ENCODE data around the gene ROM1. TPM values are rescaled to one million over a fixed set of nuclear protein-coding genes. Genes with fewer than 3 reads are reported as not detected.
"Not testable (repeated sequence)": the region's sequence is repeated elsewhere in the genome, so short reads cannot be mapped to it uniquely, and the experiment has no call there.

ROM1 gene
- polyA plus RNA-seq, 6 donors from 2014 or later = 0.55 to 1.6 (median 0.66) TPM; not detected in 1

DNA sequence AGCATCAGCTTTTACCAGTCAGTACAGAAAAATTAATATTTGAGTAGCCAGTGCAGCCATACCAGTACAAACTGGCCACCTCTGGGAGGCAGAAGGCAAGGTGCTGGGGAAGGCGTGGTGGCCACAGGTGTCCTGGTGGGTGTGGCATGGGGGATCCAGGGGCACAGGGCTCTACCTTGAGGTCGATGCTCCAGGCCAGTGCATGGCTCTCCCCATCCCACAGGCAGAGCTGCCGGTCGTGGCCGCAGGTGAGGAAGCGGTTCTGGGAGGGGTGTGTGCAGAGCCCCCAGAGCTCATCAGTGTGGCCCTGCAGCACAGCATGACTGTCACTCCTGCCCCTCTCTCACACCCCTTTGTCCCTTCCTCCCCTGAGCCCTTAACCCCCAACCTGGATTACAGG lies 7.6 kb upstream of the ROM1 start:
- Mint-ChIP-seq H3K36me3 (peaks cover 5 to 7% of the 10 kb centered on the region in 2 donors), H3K4me3 (peak overlapping the region in 2 of 8 donors; percentile 15 to 24), H3K27me3 (no peaks in the 10 kb centered on the region), H3K27ac (no peak overlapping the region), H3K9me3 (no peaks in the 10 kb centered on the region), H3K4me1 (peaks cover 31 to 50% (median 41%) of the 10 kb centered on the region in 3 donors)
- ATAC-seq (ENCODE audit: low read depth in 2 of 2) (no peak), DNase-seq (no peak)

DNA sequence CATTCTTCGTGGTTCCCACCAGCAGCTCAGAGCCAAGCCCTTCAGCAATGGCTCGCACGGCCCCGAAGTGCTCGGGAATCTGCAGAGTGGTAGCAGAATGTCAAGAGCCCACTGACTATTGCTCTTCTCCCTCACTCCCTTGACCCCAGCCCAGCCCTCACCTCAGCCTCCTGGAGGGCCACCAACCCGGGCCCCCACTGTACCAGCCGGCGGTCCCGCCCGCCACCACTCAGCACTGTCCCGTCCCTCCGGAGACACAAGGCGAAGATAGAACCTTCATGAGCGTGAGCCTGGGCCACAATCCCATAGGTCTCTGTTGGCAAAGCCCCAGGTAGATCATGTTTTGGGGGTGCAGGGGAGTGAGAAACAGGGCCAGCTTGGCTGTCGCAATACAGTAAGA lies 7.2 kb upstream of the ROM1 start:
- no peak for DNase-seq
- H3K27ac Mint-ChIP-seq = peak overlapping the region in 1 of 6 donors; percentile 18
- no peak for ATAC-seq (ENCODE audit: low read depth in 2 of 2)
- no peak overlapping the region for H3K4me3 Mint-ChIP-seq
- H3K9me3 Mint-ChIP-seq = no peaks in the 10 kb centered on the region
- no peaks in the 10 kb centered on the region for H3K27me3 Mint-ChIP-seq
- H3K36me3 Mint-ChIP-seq = peaks cover 5 to 7% of the 10 kb centered on the region in 2 donors
- peaks cover 28 to 51% (median 40%) of the 10 kb centered on the region in 3 donors for H3K4me1 Mint-ChIP-seq

DNA sequence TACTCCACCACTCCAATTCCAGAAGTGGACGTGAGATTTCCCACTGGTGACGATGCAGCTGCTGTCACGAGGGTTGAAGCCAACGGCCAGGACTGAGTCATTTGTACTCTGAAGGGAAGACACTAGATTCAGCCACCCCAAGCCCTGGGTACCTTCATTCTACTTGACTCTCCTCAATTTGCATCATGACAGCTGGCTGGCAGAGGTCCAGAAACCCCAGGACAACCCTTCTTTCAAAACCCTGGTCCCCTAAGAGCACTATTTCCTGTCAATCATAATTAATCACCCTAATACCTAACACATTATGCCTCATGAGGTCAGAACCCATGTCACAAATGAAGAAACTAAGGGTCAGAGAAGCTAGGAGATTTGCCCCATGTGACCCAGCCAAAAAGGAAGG lies 5.3 kb upstream of the ROM1 start:
- peaks cover 34 to 56% (median 46%) of the 10 kb centered on the region in 3 donors for H3K4me1 Mint-ChIP-seq
- H3K27ac Mint-ChIP-seq = peak overlapping the region in 3 of 6 donors; percentile 24 to 64 (median 31)
- H3K36me3 Mint-ChIP-seq = peaks cover 5 to 7% of the 10 kb centered on the region in 2 donors
- DNase-seq (no peak), ATAC-seq (ENCODE audit: low read depth in 2 of 2) (no peak)
- no peaks in the 10 kb centered on the region for H3K27me3 Mint-ChIP-seq
- H3K9me3 Mint-ChIP-seq = peaks cover 0 to 2% (median 0%) of the 10 kb centered on the region in 7 donors
- H3K4me3 Mint-ChIP-seq = peak overlapping the region in 2 of 8 donors; percentile 34 to 50

DNA sequence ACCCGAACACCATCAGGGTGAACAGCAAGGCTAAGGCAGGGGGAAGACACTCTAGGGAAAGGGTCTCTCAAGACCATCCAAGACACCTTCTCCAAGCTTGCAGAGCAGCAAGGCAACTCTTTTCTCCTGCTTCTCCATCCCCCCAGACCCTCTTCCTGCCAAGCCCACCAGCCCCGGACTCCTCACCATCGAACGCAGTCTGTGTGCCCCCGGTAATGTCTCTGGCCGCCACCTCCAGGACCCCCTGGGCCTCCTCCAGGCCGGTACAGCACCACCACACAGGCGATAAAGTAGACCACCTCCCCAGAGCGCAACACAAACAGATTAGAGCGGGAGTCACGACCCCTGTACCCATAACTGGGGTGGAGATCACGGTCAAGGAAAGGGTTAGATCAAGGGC lies 4.3 kb upstream of the ROM1 start:
- DNase-seq = no peak
- Mint-ChIP-seq H3K36me3 (peaks cover 5 to 7% of the 10 kb centered on the region in 2 donors), H3K27ac (peak overlapping the region in 1 of 6 donors; percentile 24), H3K4me3 (peak overlapping the region in 3 of 8 donors; percentile 59 to 100 (median 84)), H3K9me3 (peaks cover 0 to 2% (median 0%) of the 10 kb centered on the region in 7 donors), H3K27me3 (no peaks in the 10 kb centered on the region), H3K4me1 (peaks cover 29 to 49% (median 40%) of the 10 kb centered on the region in 3 donors)
- no peak for ATAC-seq (ENCODE audit: low read depth in 2 of 2)

DNA sequence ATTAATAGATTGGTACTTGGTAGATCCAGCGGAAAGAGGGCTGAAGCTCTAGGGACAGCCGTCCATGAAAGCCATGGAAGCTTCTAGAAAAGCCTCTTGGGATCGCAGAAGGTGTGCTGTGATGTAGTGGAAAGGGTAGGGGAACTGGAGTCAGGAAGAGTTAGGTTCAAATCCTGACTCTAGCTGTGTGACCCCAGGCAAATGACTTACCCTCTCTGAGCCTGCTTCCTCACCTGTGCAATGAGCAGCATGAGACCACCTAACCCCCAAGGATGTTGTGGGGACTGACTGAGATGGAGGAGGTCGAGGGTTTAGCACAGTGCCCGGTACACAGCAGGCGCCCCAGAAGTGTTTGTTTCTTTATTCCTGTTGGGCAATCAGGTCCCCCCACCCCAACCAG lies 2.7 kb upstream of the ROM1 start:
- H3K4me3 Mint-ChIP-seq = peak overlapping the region; percentile 36 to 100 (median 84)
- no peaks in the 10 kb centered on the region for H3K27me3 Mint-ChIP-seq
- DNase-seq (no peak), ATAC-seq (ENCODE audit: low read depth in 2 of 2) (no peak)
- peak overlapping the region in 4 of 6 donors; percentile 78 to 96 (median 85) for H3K27ac Mint-ChIP-seq
- peaks cover 5 to 7% of the 10 kb centered on the region in 2 donors for H3K36me3 Mint-ChIP-seq
- peaks cover 33 to 48% (median 40%) of the 10 kb centered on the region in 3 donors for H3K4me1 Mint-ChIP-seq
- H3K9me3 Mint-ChIP-seq = peaks cover 0 to 2% (median 0%) of the 10 kb centered on the region in 7 donors

DNA sequence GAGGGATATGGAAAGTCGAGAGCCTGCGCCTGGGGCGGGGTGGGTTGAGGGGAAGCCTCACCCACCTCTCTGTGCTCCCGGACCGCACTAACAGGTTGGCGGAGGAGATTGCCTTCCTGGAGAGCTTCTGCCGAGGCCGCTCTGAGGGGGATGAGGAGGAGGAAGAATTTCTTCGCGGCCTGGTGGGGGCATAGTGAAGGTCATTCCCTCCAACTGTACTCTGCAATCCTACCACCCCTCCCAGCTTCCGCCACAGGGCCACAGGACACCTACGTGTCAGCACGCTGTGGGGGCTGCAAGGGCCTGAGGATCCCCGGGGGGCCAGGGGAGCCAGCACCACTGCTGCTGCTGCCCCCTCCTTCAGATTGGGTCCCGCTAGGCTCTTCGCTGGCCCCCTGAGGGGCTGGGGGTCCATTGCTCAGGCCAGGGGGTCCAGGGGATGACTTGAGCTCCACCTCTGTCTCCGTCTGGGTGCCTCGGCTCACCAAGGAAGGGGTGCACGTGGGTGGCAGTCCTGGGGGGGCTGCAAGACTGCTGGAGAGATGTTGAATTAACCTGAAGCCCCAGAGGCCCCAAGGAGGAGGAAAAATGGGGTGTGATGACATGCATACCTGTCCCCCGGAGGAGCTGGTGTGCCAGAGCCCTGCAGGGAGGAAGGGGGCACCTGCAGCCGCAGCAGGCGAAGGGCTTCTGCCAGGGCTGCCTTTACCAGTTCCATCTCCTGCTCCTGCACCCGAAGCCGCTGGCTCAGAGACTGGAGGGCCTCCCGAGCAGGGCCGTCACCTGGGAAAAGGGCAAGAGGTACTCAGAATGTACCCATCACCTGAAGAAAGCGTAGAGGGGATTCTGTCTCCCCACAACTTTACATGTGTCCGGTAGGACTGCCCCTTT lies 2.0 kb upstream of the ROM1 start:
- Mint-ChIP-seq H3K4me3 (peak overlapping the region; percentile 95 to 100 (median 98)), H3K27me3 (no peaks in the 10 kb centered on the region), H3K4me1 (peaks cover 33 to 48% (median 40%) of the 10 kb centered on the region in 3 donors), H3K27ac (peak overlapping the region in 5 of 6 donors; percentile 96 to 99 (median 99)), H3K36me3 (peaks cover 5 to 7% of the 10 kb centered on the region in 2 donors), H3K9me3 (peaks cover 0 to 2% (median 0%) of the 10 kb centered on the region in 7 donors)
- DNase-seq = no peak
- ATAC-seq (ENCODE audit: low read depth in 2 of 2) = no peak

DNA sequence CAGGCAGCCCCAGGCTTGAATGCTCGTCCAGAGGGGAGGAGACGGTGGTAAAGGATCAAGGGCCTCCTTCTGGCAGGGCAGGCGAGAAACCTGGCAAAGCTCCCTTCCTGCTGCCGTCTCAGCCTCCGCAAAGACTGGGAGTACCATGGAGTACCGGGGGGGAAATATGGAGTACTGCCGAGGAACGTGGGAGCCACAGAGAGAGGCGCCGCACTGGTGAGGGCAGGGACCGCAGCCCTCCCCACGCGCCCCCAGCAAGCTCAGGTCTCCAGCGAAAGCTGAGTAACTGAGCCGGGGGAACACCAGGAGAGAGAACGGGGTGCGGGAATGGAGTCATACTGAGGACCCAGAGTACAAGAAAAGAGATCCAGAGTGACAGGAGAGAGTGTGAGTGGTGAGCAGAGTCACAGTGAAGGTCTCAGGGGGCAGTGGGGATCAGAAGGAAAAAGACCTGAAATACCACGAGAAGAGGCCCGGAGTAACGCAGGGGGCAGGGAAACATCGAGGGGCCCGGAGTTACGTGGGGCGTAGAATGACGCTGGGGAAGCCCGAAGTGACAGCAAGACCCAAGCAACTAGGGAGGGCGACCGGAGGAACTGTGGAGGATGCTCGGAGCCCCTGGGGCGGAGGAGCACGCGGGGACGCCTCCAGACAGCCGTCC lies 1.2 kb upstream of the ROM1 start:
- Mint-ChIP-seq H3K36me3 (peaks cover 5 to 7% of the 10 kb centered on the region in 2 donors), H3K27ac (peak overlapping the region; percentile 96 to 99 (median 99)), H3K27me3 (no peaks in the 10 kb centered on the region), H3K4me3 (peak overlapping the region; percentile 95 to 100 (median 98)), H3K4me1 (peaks cover 33 to 48% (median 40%) of the 10 kb centered on the region in 3 donors), H3K9me3 (peaks cover 0 to 2% (median 0%) of the 10 kb centered on the region in 7 donors)
- ATAC-seq (ENCODE audit: low read depth in 2 of 2) = peak; percentile 54 to 59
- no peak for DNase-seq

DNA sequence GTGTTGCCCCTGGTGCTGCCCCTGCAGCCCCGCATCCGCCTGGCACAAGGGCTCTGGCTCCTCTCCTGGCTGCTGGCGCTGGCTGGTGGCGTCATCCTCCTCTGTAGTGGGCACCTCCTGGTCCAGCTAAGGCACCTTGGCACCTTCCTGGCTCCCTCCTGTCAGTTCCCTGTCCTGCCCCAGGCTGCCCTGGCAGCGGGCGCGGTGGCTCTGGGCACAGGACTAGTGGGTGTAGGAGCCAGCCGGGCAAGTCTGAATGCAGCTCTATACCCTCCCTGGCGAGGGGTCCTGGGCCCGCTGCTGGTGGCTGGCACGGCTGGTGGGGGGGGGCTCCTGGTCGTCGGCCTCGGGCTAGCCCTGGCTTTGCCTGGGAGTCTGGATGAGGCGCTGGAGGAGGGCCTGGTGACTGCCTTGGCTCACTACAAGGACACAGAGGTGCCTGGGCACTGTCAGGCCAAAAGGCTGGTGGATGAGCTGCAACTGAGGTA lies 278 bp downstream of the ROM1 start:
- Mint-ChIP-seq H3K4me1 (peaks cover 26 to 39% (median 31%) of the 10 kb centered on the region in 3 donors), H3K27me3 (no peaks in the 10 kb centered on the region), H3K27ac (peak overlapping the region; percentile 61 to 96 (median 90)), H3K4me3 (peak overlapping the region in 5 of 8 donors; percentile 23 to 85 (median 57)), H3K9me3 (peaks cover 0 to 2% (median 0%) of the 10 kb centered on the region in 7 donors), H3K36me3 (no peaks in the 10 kb centered on the region)
- no peak for DNase-seq
- no peak for ATAC-seq (ENCODE audit: low read depth in 2 of 2)

DNA sequence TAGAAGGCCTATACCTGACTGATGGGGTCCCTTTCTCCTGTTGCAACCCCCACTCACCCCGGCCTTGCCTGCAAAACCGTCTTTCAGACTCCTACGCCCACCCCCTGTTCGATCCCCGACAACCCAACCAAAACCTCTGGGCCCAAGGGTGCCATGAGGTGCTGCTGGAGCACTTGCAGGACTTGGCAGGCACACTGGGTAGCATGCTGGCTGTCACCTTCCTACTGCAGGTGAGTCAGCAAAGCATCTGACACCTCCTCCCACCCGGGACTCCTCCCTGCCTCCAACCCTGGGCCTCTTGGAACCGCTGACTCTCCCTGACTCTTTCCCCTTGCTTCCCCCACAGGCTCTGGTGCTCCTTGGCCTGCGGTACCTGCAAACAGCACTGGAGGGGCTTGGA lies 1.2 kb downstream of the ROM1 start:
- peak overlapping the region in 3 of 6 donors; percentile 9 to 96 (median 94) for H3K27ac Mint-ChIP-seq
- peak overlapping the region in 3 of 8 donors; percentile 71 to 85 (median 82) for H3K4me3 Mint-ChIP-seq
- no peaks in the 10 kb centered on the region for H3K27me3 Mint-ChIP-seq
- DNase-seq = no peak
- H3K9me3 Mint-ChIP-seq = peaks cover 0 to 2% (median 0%) of the 10 kb centered on the region in 7 donors
- H3K4me1 Mint-ChIP-seq = peaks cover 21 to 32% (median 29%) of the 10 kb centered on the region in 3 donors
- H3K36me3 Mint-ChIP-seq = no peaks in the 10 kb centered on the region
- no peak for ATAC-seq (ENCODE audit: low read depth in 2 of 2)

DNA sequence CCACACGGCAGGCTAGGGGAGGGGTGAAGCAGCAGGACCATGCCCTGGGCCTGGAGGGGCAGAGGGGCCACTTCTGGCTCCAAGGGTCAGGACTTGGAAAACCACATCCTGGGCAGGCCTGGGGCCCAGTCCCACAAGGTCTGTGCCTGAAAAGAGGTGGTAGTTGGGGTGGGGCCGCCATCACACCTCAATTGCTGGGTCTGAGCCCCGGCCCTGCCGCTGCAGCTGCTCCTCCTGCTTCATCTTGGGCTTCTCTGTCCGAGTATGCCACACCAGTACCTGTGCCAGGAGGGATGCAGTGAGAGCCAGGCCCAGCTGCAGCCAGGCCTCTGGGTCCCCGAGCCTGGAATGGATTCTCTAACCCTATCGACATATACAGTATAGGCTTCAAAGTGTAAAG lies 2.5 kb downstream of the ROM1 start:
- peaks cover 21 to 34% (median 31%) of the 10 kb centered on the region in 3 donors for H3K4me1 Mint-ChIP-seq
- no peaks in the 10 kb centered on the region for H3K27me3 Mint-ChIP-seq
- H3K9me3 Mint-ChIP-seq = peaks cover 0 to 2% (median 0%) of the 10 kb centered on the region in 7 donors
- H3K36me3 Mint-ChIP-seq = no peaks in the 10 kb centered on the region
- H3K4me3 Mint-ChIP-seq = peak overlapping the region in 1 of 8 donors; percentile 15
- DNase-seq (no peak), ATAC-seq (ENCODE audit: low read depth in 2 of 2) (no peak)
- peak overlapping the region in 1 of 6 donors; percentile 96 for H3K27ac Mint-ChIP-seq

DNA sequence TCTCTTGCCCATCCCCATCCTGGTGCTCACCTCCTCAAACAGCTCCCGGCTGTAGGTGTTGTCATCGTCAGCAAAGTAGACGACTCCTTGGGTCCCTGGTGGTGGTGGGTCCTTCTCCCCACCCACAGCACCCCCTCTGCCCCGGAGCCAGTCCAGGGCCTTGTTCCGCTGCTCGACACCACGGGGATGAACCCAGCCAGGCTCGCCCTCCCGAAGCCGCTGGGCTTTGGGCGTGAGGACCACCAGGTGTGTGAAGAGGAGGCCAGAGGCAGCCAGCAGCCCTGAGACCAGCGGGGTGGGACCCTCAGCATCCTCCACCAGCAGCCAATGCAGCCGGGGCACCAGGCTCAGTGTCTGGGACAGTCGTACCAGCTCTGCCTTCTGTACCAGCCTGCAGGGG lies 3.9 kb downstream of the ROM1 start:
- not testable (repeated sequence) for ATAC-seq (ENCODE audit: low read depth in 2 of 2); DNase-seq; H3K36me3 Mint-ChIP-seq; H3K27me3 Mint-ChIP-seq; H3K9me3 Mint-ChIP-seq; H3K4me3 Mint-ChIP-seq
- Mint-ChIP-seq H3K4me1 (peaks cover 24 to 32% (median 30%) of the 10 kb centered on the region in 3 donors), H3K27ac (peak overlapping the region in 1 of 6 donors; percentile 66)

DNA sequence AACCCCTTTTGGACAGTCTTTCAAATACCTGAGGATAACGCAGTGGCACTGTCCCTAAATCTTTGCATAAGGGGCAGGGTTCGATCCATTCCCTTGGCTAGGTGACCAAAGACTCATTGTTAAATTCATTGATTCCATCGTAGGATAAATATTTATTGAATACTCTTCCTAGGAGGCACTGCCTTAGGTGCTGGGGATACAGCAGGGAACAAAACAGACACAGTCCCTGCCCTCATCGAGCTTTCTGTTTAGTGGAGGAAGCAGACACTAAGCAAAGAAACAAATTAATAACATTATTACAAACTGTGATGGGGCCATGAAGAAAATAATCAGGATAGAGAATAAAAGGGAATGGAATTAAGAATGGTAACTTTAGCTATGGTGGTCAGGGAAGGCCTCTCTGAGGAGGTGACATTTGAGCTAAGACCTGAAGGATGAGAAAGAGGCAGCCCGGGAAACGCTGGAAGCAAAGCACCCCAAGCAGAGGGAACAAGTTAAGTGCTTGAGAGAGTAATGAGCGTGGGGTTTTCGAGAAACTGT lies 8.0 kb downstream of the ROM1 start:
- Mint-ChIP-seq H3K4me1 (peaks cover 19 to 31% (median 20%) of the 10 kb centered on the region in 3 donors), H3K36me3 (peaks cover 0 to 14% of the 10 kb centered on the region in 2 donors), H3K27ac (peak overlapping the region; percentile 94 to 99 (median 98)), H3K4me3 (peak overlapping the region; percentile 91 to 98 (median 95)), H3K27me3 (no peaks in the 10 kb centered on the region), H3K9me3 (no peaks in the 10 kb centered on the region)
- DNase-seq = no peak
- no peak for ATAC-seq (ENCODE audit: low read depth in 2 of 2)

Data from naive B cell (primary cell).